Measurements from ENCODE around the gene COX4I2.
"Not testable (repeated sequence)": the region's sequence is repeated elsewhere in the genome, so short reads cannot be mapped to it uniquely, and the experiment has no call there.

- TF ChIP-seq CTCF (conservative IDR thresholded peaks at IDR 0.05; ENCODE audit: low read depth, low read length); EZH2 (IDR thresholded peaks at IDR 0.05; ENCODE audit: borderline replicate concordance, low read depth, low read length, poor library complexity, severe bottlenecking): not testable (repeated sequence)
Measured at GRCh38 chr20:31648104-31648503, 10.4 kb downstream of the COX4I2 start.

All from A673 (cell line).